K562 (cell line): ENCODE results near the gene KCNG4. TPM values are rescaled to one million over a fixed set of nuclear protein-coding genes. Genes with fewer than 3 reads are reported as not detected.

Experiments
- ATAC-seq: fragments of 200-7000 bp; cut with Tn5 transposase; 3 replicates; pipeline ENCODE4 v1.9.1; 2020; ENCODE audit warnings: moderate library complexity
- BruUV-seq: library from RNA; stranded (reverse); fragments of 400-500 nt; replicated peaks from 2 replicates; lab custom pipeline; 2021; lab: Mats Ljungman, UMichigan
- CTCF ChIA-PET: fragments of 300-600 bp; formaldehyde crosslinking; extraction: SDS; loops from one replicate; lab custom pipeline; 2021; ENCODE audit warnings: low intra/inter-chr PET ratio; lab: Yijun Ruan, JAX
- POLR2A ChIA-PET: fragments of 300-600, 350-650 bp; sonication (Branson Sonifier 250); formaldehyde crosslinking; extraction: SDS; loops from one replicate; lab custom pipeline; 2021; ENCODE audit warnings: antibody characterized with exemption, inconsistent platforms; lab: Yijun Ruan, JAX
- DNase-seq, 4 experiments: peaks; one replicate each; pipeline versions ENCODE4 v3.0.0 to v3.0.0-alpha.2; 2011 to 2018; ENCODE audit warnings: low spot score in 3 of 4, mixed read lengths in 3 of 4; ENCODE audit errors: extremely low read depth in 1 of 4
- FAIRE-seq: peaks from 2 replicates; lab custom pipeline; 2011; peaks lifted over from hg19 to GRCh38; lab: Jason Lieb, UNC
- H2AFZ ChIP-seq: 2 replicates; pipeline ENCODE4 v1.6.0; 2011; ENCODE audit warnings: low read depth, low read length, control low read depth, inconsistent platforms
- H3K27ac ChIP-seq: fragments of 200-600 bp; 3 replicates; pipeline ENCODE4 v1.8.0; 2011; ENCODE audit warnings: low read depth, mild to moderate bottlenecking, control low read depth, inconsistent platforms, low read length, moderate library complexity, mixed read lengths; ENCODE audit errors: extremely low read depth
- H3K27me3 ChIP-seq, 2 experiments: fragments of 300-600 bp in 1 of 2; 2 replicates in 1 of 2; 3 replicates in 1 of 2; pipeline versions ENCODE4 v1.6.0 to v1.8.0; 2011; ENCODE audit warnings: inconsistent platforms in 2 of 2, low read length in 2 of 2, mild to moderate bottlenecking in 1 of 2, mixed read lengths in 1 of 2, moderate library complexity in 1 of 2; ENCODE audit not compliant: control insufficient read depth in 2 of 2, insufficient read depth in 2 of 2
- H3K36me3 ChIP-seq: fragments of 300-600 bp; 3 replicates; pipeline ENCODE4 v1.8.0; 2011; ENCODE audit warnings: mild to moderate bottlenecking, low read length, inconsistent platforms; ENCODE audit not compliant: control insufficient read depth, insufficient read depth
- H3K4me1 ChIP-seq, 2 experiments: fragments of 200-600 bp in 1 of 2; replicated peaks in 1 of 2; 2 replicates in 1 of 2; 3 replicates in 1 of 2; pipeline versions ENCODE4 v1.5.1 to v1.8.0; 2011; ENCODE audit warnings: inconsistent platforms in 2 of 2, low read length in 2 of 2, mild to moderate bottlenecking in 1 of 2, mixed read lengths in 1 of 2, moderate library complexity in 1 of 2; ENCODE audit not compliant: control insufficient read depth in 2 of 2, insufficient read depth in 2 of 2
- H3K4me2 ChIP-seq: 2 replicates; pipeline ENCODE4 v1.6.1; 2011; ENCODE audit warnings: low read length, control low read depth, inconsistent platforms, mixed read lengths; ENCODE audit not compliant: insufficient read depth
- H3K4me3 ChIP-seq: fragments of 200-600 bp; sonication (generic), shearing (Covaris generic); 2 replicates; pipeline ENCODE4 v1.5.1; 2016; ENCODE audit warnings: control low read depth, inconsistent platforms
- H3K79me2 ChIP-seq: fragments of 200-600 bp; 3 replicates; pipeline ENCODE4 v1.8.0; 2011; ENCODE audit warnings: low read length, inconsistent platforms; ENCODE audit not compliant: control insufficient read depth, insufficient read depth
- H3K9ac ChIP-seq, 2 experiments: 2 replicates each; pipeline versions ENCODE4 v1.6.0 to v1.6.1; 2011; ENCODE audit warnings: low read depth in 2 of 2, low read length in 2 of 2, control low read depth in 1 of 2, inconsistent platforms in 1 of 2, mild to moderate bottlenecking in 1 of 2, mixed read lengths in 1 of 2; ENCODE audit not compliant: insufficient read depth in 1 of 2
- H3K9me1 ChIP-seq: one replicate; pipeline ENCODE4 v1.6.0; 2011; ENCODE audit warnings: inconsistent platforms, mild to moderate bottlenecking, low read length, moderate library complexity; ENCODE audit not compliant: control insufficient read depth, insufficient read depth
- H3K9me3 ChIP-seq: replicated peaks from 2 replicates; pipeline ENCODE4 v1.5.1; 2011; ENCODE audit warnings: low read depth, low read length, inconsistent platforms; ENCODE audit not compliant: control insufficient read depth, insufficient read depth
- H4K20me1 ChIP-seq: replicated peaks from 2 replicates; pipeline ENCODE4 v1.6.1; 2011; ENCODE audit warnings: low read length, inconsistent platforms, mixed read lengths; ENCODE audit not compliant: control insufficient read depth, insufficient read depth
- DDX20 ChIP-seq: fragments of 450-650 bp; IDR thresholded peaks from 2 replicates; pipeline ENCODE4 v1.6.1; 2016; ENCODE audit warnings: missing genetic modification characterization, low read depth, mild to moderate bottlenecking, missing compliant biosample characterization, moderate library complexity
- HEY1 ChIP-seq: fragments of 250-450 bp; sonication (Bioruptor Pico); IDR thresholded peaks from 2 replicates; pipeline ENCODE4 v1.5.0; 2020; ENCODE audit warnings: mild to moderate bottlenecking, moderate library complexity, borderline replicate concordance
- JUN ChIP-seq, 2 experiments: sonication (generic) in 1 of 2; formaldehyde crosslinking in 1 of 2; IDR thresholded peaks; 2 replicates each; pipeline versions ENCODE4 v1.6.1 to v1.8.0; 2012 to 2022; ENCODE audit warnings: borderline replicate concordance in 2 of 2, mild to moderate bottlenecking in 2 of 2, improper control_type of control experiment in 1 of 2, low read depth in 1 of 2, low read length in 1 of 2, missing genetic modification reagents in 1 of 2
- NFE2 ChIP-seq: IDR thresholded peaks from 2 replicates; pipeline ENCODE4 v1.6.1; 2014; ENCODE audit warnings: antibody characterized with exemption, low read depth
- SIN3A ChIP-seq, 2 experiments: fragments of 150-350 bp in 1 of 2; IDR thresholded peaks; 2 replicates each; pipeline ENCODE4 v1.6.1; 2011 to 2016; ENCODE audit warnings: borderline replicate concordance in 2 of 2, low read depth in 2 of 2, low read length in 2 of 2, mild to moderate bottlenecking in 2 of 2, moderate library complexity in 2 of 2; ENCODE audit not compliant: control insufficient read depth in 1 of 2
- SUPT5H ChIP-seq: fragments of 450-650 bp; IDR thresholded peaks from 2 replicates; pipeline ENCODE4 v1.6.1; 2016
- ZKSCAN8 ChIP-seq: fragments of 200-800 bp; sonication (Bioruptor generic); IDR thresholded peaks from 2 replicates; pipeline ENCODE4 v1.6.1; 2016; ENCODE audit warnings: missing genetic modification characterization, missing compliant biosample characterization
- ZNF696 ChIP-seq: fragments of 250-450 bp; sonication (Bioruptor Pico); conservative IDR thresholded peaks from 2 replicates; pipeline ENCODE4 v1.4.0; 2020; ENCODE audit warnings: mild to moderate bottlenecking, moderate library complexity
- WGBS: fragments of 100-300 bp; shearing (Covaris generic); methylation state at CpG from one replicate; pipeline ENCODE4 v1.1.6; 2016; ENCODE audit warnings: low coverage, mixed read lengths; ENCODE audit not compliant: insufficient coverage; ENCODE audit errors: missing lambda C conversion rate; 5-methylcytosine and 5-hydroxymethylcytosine counted together
- in situ Hi-C: fragments of 300-500 bp; cut with MboI; formaldehyde crosslinking; loops from 4 replicates; pipeline ENCODE4 v1.15.0; 2018; ENCODE audit warnings: inconsistent platforms, mixed read lengths
- intact Hi-C: fragments of 100-400 bp; cut with micrococcal nuclease; formaldehyde crosslinking; loops from 2 replicates; pipeline ENCODE4 v1.14.2; 2022
- polyA plus RNA-seq, 8 experiments: library from polyadenylated mRNA; depleted of rRNA in 4 of 8; stranded (reverse) in 5 of 8; unstranded in 3 of 8; fragments of >200 nt; fragmentation: Nextera tagmentation in 2 of 8; fragmentation: Illumina TruSeq in 1 of 8; extraction: Ambion mirVana in 2 of 8; extraction: Trizol in 1 of 8; gene quantifications; 2 replicates each; pipeline versions ENCODE4 v1.2.1 to v1.2.3, GENCODE V29; 2011 to 2014; ENCODE audit warnings: inconsistent platforms in 1 of 8, missing spikeins in 1 of 8
- total RNA-seq, 7 experiments: library from RNA; depleted of rRNA in 6 of 7; stranded (reverse); fragments of >200 nt in 6 of 7; fragmentation: Illumina TruSeq in 2 of 7; extraction: Trizol in 2 of 7; gene quantifications; 2 replicates each; pipeline versions ENCODE4 v1.2.1 to v1.2.3, GENCODE V29; 2011 to 2021; ENCODE audit warnings: low replicate concordance in 1 of 7
- TF ChIP-seq, protein P1 (sequence below): fragments of 450-650 bp; IDR thresholded peaks from 2 replicates; pipeline ENCODE4 v1.6.1; 2016; ENCODE audit warnings: low read depth
- TF ChIP-seq, protein P2 (sequence below), 2 experiments: fragments of 450-650 bp in 1 of 2; IDR thresholded peaks; 2 replicates each; pipeline ENCODE4 v1.6.1; 2011 to 2017; ENCODE audit warnings: low read depth in 2 of 2, antibody characterized with exemption in 1 of 2, borderline replicate concordance in 1 of 2, low read length in 1 of 2, mild to moderate bottlenecking in 1 of 2, mixed read lengths in 1 of 2; ENCODE audit not compliant: control insufficient read depth in 1 of 2

Gene KCNG4
- total and polyA plus RNA-seq, 9 of the 15 experiments (the other 6 are each of a cell fraction or from before 2014, with no cell fraction given): not detected

DNA sequence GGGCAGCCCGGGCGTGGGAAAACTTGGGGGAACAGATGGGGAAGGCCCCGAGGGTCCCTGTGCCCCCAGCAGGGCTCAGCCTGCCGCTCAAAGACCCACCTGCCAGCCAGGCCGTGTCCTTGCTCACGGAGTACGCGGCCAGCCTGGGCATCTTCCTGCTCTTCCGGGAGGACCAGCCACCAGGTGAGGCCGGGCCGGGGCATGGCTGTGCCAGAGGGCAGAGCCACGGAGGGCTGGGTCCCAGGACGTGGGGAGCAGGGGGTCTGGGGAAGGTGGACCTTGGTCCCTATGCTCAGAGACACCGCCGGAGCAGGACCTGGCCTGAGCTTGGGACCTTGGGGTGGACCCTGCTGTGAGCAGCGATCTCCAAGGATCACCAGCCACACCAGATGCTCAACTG, 48.3 kb downstream of the KCNG4 start:
- BruUV-seq: no TSS peak
- FAIRE-seq (no peak), DNase-seq (no peak), ATAC-seq (no peak)
- peaks cover 34 to 51% of the 10 kb centered on the region in 2 experiments; a peak in 4 of 5 replicates for H3K27me3 ChIP-seq
- H3K27ac ChIP-seq: no peak overlapping the region
- in situ Hi-C loops: no loop called here
- H3K9me1 ChIP-seq: no peaks in the 10 kb centered on the region
- WGBS: 31% methylated on average over 9 of the region's 16 CpGs
- intact Hi-C loops: no loop called here
- H3K9ac ChIP-seq: no peak overlapping the region
- peaks cover 4% of the 10 kb centered on the region for H3K79me2 ChIP-seq
- H3K36me3 ChIP-seq: no peaks in the 10 kb centered on the region
- H3K4me1 ChIP-seq: peaks cover 3 to 38% of the 10 kb centered on the region in 2 experiments; a peak in 4 of 5 replicates
- H4K20me1 ChIP-seq: peaks cover 5% of the 10 kb centered on the region; the same call in 1 of the 2 replicates
- no peak overlapping the region for H3K4me2 ChIP-seq
- H2AFZ ChIP-seq: no peak overlapping the region
- no peaks in the 10 kb centered on the region for H3K9me3 ChIP-seq
- ChIA-PET CTCF (no interaction called here), POLR2A (interaction anchor here (1.0 kb wide), 1 partner anchor 13 kb away, joined by 3 read pairs; no protein-coding TSS in a partner anchor)
- H3K4me3 ChIP-seq: no peak overlapping the region
- no peak for TF ChIP-seq NFE2
- no peak for TF ChIP-seq SIN3A (IDR thresholded peaks at IDR 0.05; ENCODE audit: borderline replicate concordance in 2 of 2, control insufficient read depth in 1 of 2, low read depth in 2 of 2, low read length in 2 of 2)
- no peak for TF ChIP-seq ZNF696 (CRISPR knock-in tag)
- TF ChIP-seq DDX20 (tag): no peak
- TF ChIP-seq, protein P1, sequence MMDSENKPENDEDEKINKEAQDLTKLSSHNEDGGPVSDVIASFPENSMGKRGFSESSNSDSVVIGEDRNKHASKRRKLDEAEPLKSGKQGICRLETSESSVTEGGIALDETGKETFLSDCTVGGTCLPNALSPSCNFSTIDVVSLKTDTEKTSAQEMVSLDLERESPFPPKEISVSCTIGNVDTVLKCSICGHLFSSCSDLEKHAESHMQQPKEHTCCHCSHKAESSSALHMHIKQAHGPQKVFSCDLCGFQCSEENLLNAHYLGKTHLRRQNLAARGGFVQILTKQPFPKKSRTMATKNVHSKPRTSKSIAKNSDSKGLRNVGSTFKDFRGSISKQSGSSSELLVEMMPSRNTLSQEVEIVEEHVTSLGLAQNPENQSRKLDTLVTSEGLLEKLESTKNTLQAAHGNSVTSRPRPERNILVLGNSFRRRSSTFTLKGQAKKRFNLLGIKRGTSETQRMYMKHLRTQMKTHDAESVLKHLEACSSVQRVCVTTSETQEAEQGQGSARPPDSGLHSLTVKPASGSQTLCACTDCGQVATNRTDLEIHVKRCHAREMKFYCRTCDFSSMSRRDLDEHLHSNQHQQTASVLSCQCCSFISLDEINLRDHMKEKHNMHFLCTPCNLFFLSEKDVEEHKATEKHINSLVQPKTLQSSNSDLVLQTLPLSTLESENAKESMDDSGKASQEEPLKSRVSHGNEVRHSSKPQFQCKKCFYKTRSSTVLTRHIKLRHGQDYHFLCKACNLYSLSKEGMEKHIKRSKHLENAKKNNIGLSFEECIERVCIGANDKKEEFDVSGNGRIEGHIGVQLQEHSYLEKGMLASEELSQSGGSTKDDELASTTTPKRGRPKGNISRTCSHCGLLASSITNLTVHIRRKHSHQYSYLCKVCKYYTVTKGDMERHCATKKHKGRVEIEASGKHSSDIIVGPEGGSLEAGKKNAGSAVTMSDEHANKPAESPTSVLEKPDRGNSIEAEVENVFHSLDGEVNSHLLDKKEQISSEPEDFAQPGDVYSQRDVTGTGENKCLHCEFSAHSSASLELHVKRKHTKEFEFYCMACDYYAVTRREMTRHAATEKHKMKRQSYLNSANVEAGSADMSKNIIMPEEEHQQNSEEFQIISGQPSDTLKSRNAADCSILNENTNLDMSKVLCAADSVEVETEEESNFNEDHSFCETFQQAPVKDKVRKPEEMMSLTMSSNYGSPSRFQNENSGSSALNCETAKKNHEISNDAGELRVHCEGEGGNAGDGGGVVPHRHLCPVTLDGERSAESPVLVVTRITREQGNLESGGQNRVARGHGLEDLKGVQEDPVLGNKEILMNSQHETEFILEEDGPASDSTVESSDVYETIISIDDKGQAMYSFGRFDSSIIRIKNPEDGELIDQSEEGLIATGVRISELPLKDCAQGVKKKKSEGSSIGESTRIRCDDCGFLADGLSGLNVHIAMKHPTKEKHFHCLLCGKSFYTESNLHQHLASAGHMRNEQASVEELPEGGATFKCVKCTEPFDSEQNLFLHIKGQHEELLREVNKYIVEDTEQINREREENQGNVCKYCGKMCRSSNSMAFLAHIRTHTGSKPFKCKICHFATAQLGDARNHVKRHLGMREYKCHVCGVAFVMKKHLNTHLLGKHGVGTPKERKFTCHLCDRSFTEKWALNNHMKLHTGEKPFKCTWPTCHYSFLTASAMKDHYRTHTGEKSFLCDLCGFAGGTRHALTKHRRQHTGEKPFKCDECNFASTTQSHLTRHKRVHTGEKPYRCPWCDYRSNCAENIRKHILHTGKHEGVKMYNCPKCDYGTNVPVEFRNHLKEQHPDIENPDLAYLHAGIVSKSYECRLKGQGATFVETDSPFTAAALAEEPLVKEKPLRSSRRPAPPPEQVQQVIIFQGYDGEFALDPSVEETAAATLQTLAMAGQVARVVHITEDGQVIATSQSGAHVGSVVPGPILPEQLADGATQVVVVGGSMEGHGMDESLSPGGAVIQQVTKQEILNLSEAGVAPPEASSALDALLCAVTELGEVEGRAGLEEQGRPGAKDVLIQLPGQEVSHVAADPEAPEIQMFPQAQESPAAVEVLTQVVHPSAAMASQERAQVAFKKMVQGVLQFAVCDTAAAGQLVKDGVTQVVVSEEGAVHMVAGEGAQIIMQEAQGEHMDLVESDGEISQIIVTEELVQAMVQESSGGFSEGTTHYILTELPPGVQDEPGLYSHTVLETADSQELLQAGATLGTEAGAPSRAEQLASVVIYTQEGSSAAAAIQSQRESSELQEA: no peak
- no peak for TF ChIP-seq SUPT5H
- no peak for TF ChIP-seq JUN (IDR thresholded peaks at IDR 0.05; ENCODE audit: borderline replicate concordance, low read depth, low read length)
- no peak for TF ChIP-seq JUN (CRISPR knock-in tag; IDR thresholded peaks at IDR 0.05; ENCODE audit: borderline replicate concordance)
- no peak for TF ChIP-seq HEY1 (CRISPR knock-in tag)
- TF ChIP-seq, protein P2, sequence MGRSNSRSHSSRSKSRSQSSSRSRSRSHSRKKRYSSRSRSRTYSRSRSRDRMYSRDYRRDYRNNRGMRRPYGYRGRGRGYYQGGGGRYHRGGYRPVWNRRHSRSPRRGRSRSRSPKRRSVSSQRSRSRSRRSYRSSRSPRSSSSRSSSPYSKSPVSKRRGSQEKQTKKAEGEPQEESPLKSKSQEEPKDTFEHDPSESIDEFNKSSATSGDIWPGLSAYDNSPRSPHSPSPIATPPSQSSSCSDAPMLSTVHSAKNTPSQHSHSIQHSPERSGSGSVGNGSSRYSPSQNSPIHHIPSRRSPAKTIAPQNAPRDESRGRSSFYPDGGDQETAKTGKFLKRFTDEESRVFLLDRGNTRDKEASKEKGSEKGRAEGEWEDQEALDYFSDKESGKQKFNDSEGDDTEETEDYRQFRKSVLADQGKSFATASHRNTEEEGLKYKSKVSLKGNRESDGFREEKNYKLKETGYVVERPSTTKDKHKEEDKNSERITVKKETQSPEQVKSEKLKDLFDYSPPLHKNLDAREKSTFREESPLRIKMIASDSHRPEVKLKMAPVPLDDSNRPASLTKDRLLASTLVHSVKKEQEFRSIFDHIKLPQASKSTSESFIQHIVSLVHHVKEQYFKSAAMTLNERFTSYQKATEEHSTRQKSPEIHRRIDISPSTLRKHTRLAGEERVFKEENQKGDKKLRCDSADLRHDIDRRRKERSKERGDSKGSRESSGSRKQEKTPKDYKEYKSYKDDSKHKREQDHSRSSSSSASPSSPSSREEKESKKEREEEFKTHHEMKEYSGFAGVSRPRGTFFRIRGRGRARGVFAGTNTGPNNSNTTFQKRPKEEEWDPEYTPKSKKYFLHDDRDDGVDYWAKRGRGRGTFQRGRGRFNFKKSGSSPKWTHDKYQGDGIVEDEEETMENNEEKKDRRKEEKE (IDR thresholded peaks at IDR 0.05; ENCODE audit: borderline replicate concordance in 1 of 2, control insufficient read depth in 1 of 2, low read depth in 2 of 2, low read length in 1 of 2): no peak
- no peak for TF ChIP-seq ZKSCAN8 (CRISPR knock-in tag)
